Activated CD4-positive, alpha-beta T cell treated with anti-CD3 and anti-CD28 coated beads, Interleukin-2, amount 10 ng/mL, durations not matched to agents 7 days and 5 days (primary cell): ENCODE results near the gene IGFBPL1. TPM values are rescaled to one million over a fixed set of nuclear protein-coding genes. Genes with fewer than 3 reads are reported as not detected.
"Not testable (repeated sequence)": the region's sequence is repeated elsewhere in the genome, so short reads cannot be mapped to it uniquely, and the experiment has no call there.

Source experiments
- CTCF ChIA-PET: fragments of 350-600 bp; sonication (Branson Sonifier 250); formaldehyde crosslinking; loops from one replicate; lab custom pipeline; 2021; ENCODE audit warnings: antibody characterized with exemption; lab: Charles Lee
- POLR2A ChIA-PET: fragments of 350-600 bp; sonication (Branson Sonifier 250); formaldehyde crosslinking; loops from one replicate; lab custom pipeline; 2021; ENCODE audit warnings: antibody characterized with exemption; lab: Charles Lee
- DNase-seq: peaks from one replicate; pipeline ENCODE4 v3.0.0-alpha.2; 2020
- H3K27ac Mint-ChIP-seq: one replicate; pipeline ENCODE4 v1.8.0; 2021; ENCODE audit warnings: mild to moderate bottlenecking, moderate library complexity, mixed read lengths
- H3K27me3 Mint-ChIP-seq: one replicate; pipeline ENCODE4 v1.8.0; 2021; ENCODE audit warnings: mixed read lengths
- H3K36me3 Mint-ChIP-seq: one replicate; pipeline ENCODE4 v1.8.0; 2021; ENCODE audit warnings: low read depth, mixed read lengths
- H3K4me1 Mint-ChIP-seq: one replicate; pipeline ENCODE4 v1.8.0; 2021; ENCODE audit warnings: mixed read lengths
- H3K4me3 Mint-ChIP-seq: one replicate; pipeline ENCODE4 v1.8.0; 2021; ENCODE audit warnings: mild to moderate bottlenecking, moderate library complexity, mixed read lengths
- H3K9me3 Mint-ChIP-seq: one replicate; pipeline ENCODE4 v1.8.0; 2021; ENCODE audit warnings: mixed read lengths
- total RNA-seq, 2 experiments: library from RNA; stranded (reverse); gene quantifications; one replicate each; pipeline ENCODE4 v1.2.3, GENCODE V29; 2021

Gene IGFBPL1
- not detected for total RNA-seq

GRCh38 chr9:38423973-38424843, at the start of gene IGFBPL1:
Gene IGFBPL1 (minus strand): TSS chr9:38424454. CDS start chr9:38424424, 30 bp downstream.
- H3K27me3 Mint-ChIP-seq = peaks cover 42% of the 10 kb centered on the region
- no peak within 1 kb of the TSS for H3K27ac Mint-ChIP-seq
- H3K4me1 Mint-ChIP-seq = peaks cover 6% of the 10 kb centered on the region
- ChIA-PET CTCF (no interaction called here), POLR2A (no interaction called here)
- H3K4me3 Mint-ChIP-seq = no peak within 1 kb of the TSS
- H3K9me3 Mint-ChIP-seq = no peaks in the 10 kb centered on the region
- H3K36me3 Mint-ChIP-seq = no peaks in the 10 kb centered on the region
- no peak for DNase-seq

GRCh38 chr9:38472583-38473249, 48.5 kb upstream of the IGFBPL1 start:
- POLR2A ChIA-PET, H3K4me1 Mint-ChIP-seq, H3K27me3 Mint-ChIP-seq, H3K9me3 Mint-ChIP-seq, H3K4me3 Mint-ChIP-seq, DNase-seq, CTCF ChIA-PET, H3K27ac Mint-ChIP-seq, H3K36me3 Mint-ChIP-seq: not testable (repeated sequence)

GRCh38 chr9:38467404-38467803, 43.1 kb upstream of the IGFBPL1 start:
- H3K27me3 Mint-ChIP-seq = peaks cover 3% of the 10 kb centered on the region
- H3K9me3 Mint-ChIP-seq = no peaks in the 10 kb centered on the region
- no peaks in the 10 kb centered on the region for H3K4me1 Mint-ChIP-seq
- H3K36me3 Mint-ChIP-seq = no peaks in the 10 kb centered on the region
- H3K4me3 Mint-ChIP-seq = no peak overlapping the region
- POLR2A ChIA-PET = no interaction called here
- no peak for DNase-seq
- CTCF ChIA-PET = no interaction called here
- H3K27ac Mint-ChIP-seq = no peak overlapping the region

- no peak overlapping the region for H3K27ac Mint-ChIP-seq
- peaks cover 11% of the 10 kb centered on the region for H3K27me3 Mint-ChIP-seq
- no peak overlapping the region for H3K4me3 Mint-ChIP-seq
- DNase-seq = no peak
- no peaks in the 10 kb centered on the region for H3K36me3 Mint-ChIP-seq
- CTCF ChIA-PET = no interaction called here
- no peaks in the 10 kb centered on the region for H3K4me1 Mint-ChIP-seq
- H3K9me3 Mint-ChIP-seq = peaks cover 10% of the 10 kb centered on the region
- POLR2A ChIA-PET = no interaction called here
These were observed 29.6 kb upstream of the IGFBPL1 start for GRCh38 chr9:38453835-38454234.

- CTCF ChIA-PET = no interaction called here
- Mint-ChIP-seq H3K27me3 (peaks cover 30% of the 10 kb centered on the region), H3K27ac (no peak overlapping the region), H3K9me3 (peaks cover 10% of the 10 kb centered on the region), H3K36me3 (no peaks in the 10 kb centered on the region), H3K4me3 (no peak overlapping the region), H3K4me1 (no peaks in the 10 kb centered on the region)
- POLR2A ChIA-PET = no interaction called here
- DNase-seq = no peak
These were observed 26.9 kb upstream of the IGFBPL1 start for GRCh38 chr9:38451162-38451561.

GRCh38 chr9:38447703-38448102, 23.4 kb upstream of the IGFBPL1 start:
- Mint-ChIP-seq H3K9me3 (peaks cover 10% of the 10 kb centered on the region), H3K27ac (no peak overlapping the region), H3K27me3 (peaks cover 41% of the 10 kb centered on the region), H3K4me1 (no peaks in the 10 kb centered on the region), H3K36me3 (no peaks in the 10 kb centered on the region), H3K4me3 (no peak overlapping the region)
- POLR2A ChIA-PET = no interaction called here
- CTCF ChIA-PET = no interaction called here
- no peak for DNase-seq

- no peak overlapping the region for H3K4me3 Mint-ChIP-seq
- ChIA-PET POLR2A (no interaction called here), CTCF (no interaction called here)
- peaks cover 35% of the 10 kb centered on the region for H3K27me3 Mint-ChIP-seq
- no peak for DNase-seq
- H3K27ac Mint-ChIP-seq = no peak overlapping the region
- H3K36me3 Mint-ChIP-seq = no peaks in the 10 kb centered on the region
- H3K4me1 Mint-ChIP-seq = no peaks in the 10 kb centered on the region
- no peaks in the 10 kb centered on the region for H3K9me3 Mint-ChIP-seq
These were observed 21.1 kb upstream of the IGFBPL1 start for GRCh38 chr9:38445154-38446043.

- H3K4me1 Mint-ChIP-seq = no peaks in the 10 kb centered on the region
- no peak overlapping the region for H3K4me3 Mint-ChIP-seq
- POLR2A ChIA-PET = no interaction called here
- DNase-seq = no peak
- H3K27me3 Mint-ChIP-seq = peaks cover 32% of the 10 kb centered on the region
- no peaks in the 10 kb centered on the region for H3K36me3 Mint-ChIP-seq
- no peaks in the 10 kb centered on the region for H3K9me3 Mint-ChIP-seq
- CTCF ChIA-PET = no interaction called here
- H3K27ac Mint-ChIP-seq = no peak overlapping the region
These were observed 19.3 kb upstream of the IGFBPL1 start for GRCh38 chr9:38443597-38443996.

- ChIA-PET CTCF (no interaction called here), POLR2A (no interaction called here)
- no peak overlapping the region for H3K27ac Mint-ChIP-seq
- H3K36me3 Mint-ChIP-seq = no peaks in the 10 kb centered on the region
- H3K27me3 Mint-ChIP-seq = peaks cover 29% of the 10 kb centered on the region
- no peak overlapping the region for H3K4me3 Mint-ChIP-seq
- H3K9me3 Mint-ChIP-seq = no peaks in the 10 kb centered on the region
- no peak for DNase-seq
- H3K4me1 Mint-ChIP-seq = no peaks in the 10 kb centered on the region
These were observed 18.9 kb upstream of the IGFBPL1 start for GRCh38 chr9:38443181-38443580.

GRCh38 chr9:38442473-38443096, 18.3 kb upstream of the IGFBPL1 start:
- peaks cover 25% of the 10 kb centered on the region for H3K27me3 Mint-ChIP-seq
- DNase-seq = no peak
- H3K9me3 Mint-ChIP-seq = no peaks in the 10 kb centered on the region
- H3K27ac Mint-ChIP-seq = no peak overlapping the region
- POLR2A ChIA-PET = no interaction called here
- no peak overlapping the region for H3K4me3 Mint-ChIP-seq
- no peaks in the 10 kb centered on the region for H3K4me1 Mint-ChIP-seq
- H3K36me3 Mint-ChIP-seq = no peaks in the 10 kb centered on the region
- CTCF ChIA-PET = no interaction called here

- ChIA-PET CTCF (no interaction called here), POLR2A (no interaction called here)
- no peaks in the 10 kb centered on the region for H3K9me3 Mint-ChIP-seq
- no peaks in the 10 kb centered on the region for H3K36me3 Mint-ChIP-seq
- no peak overlapping the region for H3K4me3 Mint-ChIP-seq
- no peak overlapping the region for H3K27ac Mint-ChIP-seq
- peaks cover 19% of the 10 kb centered on the region for H3K27me3 Mint-ChIP-seq
- H3K4me1 Mint-ChIP-seq = no peaks in the 10 kb centered on the region
- DNase-seq = no peak
These were observed 17.3 kb upstream of the IGFBPL1 start for GRCh38 chr9:38441347-38442085.

GRCh38 chr9:38440516-38440915, 16.3 kb upstream of the IGFBPL1 start:
- no peaks in the 10 kb centered on the region for H3K36me3 Mint-ChIP-seq
- CTCF ChIA-PET = no interaction called here
- H3K4me3 Mint-ChIP-seq = no peak overlapping the region
- no peaks in the 10 kb centered on the region for H3K9me3 Mint-ChIP-seq
- POLR2A ChIA-PET = no interaction called here
- no peak overlapping the region for H3K27ac Mint-ChIP-seq
- DNase-seq = no peak
- H3K27me3 Mint-ChIP-seq = peaks cover 12% of the 10 kb centered on the region
- no peaks in the 10 kb centered on the region for H3K4me1 Mint-ChIP-seq
